HG03565 (cell line): ENCODE measurements around the gene CYS1.
"Not testable (repeated sequence)": the region's sequence is repeated elsewhere in the genome, so short reads cannot be mapped to it uniquely, and the experiment has no call there.

Experiments
- ATAC-seq: cut with Tn5 transposase; IDR thresholded peaks from one replicate; pipeline ENCODE4 v1.9.1; 2021; ENCODE audit warnings: mild to moderate bottlenecking, moderate library complexity; ENCODE audit not compliant: unreplicated experiment

CYS1 gene

GRCh38 chr2:10014418-10015190, 65.6 kb downstream of the CYS1 start:
- ATAC-seq: no peak

DNA sequence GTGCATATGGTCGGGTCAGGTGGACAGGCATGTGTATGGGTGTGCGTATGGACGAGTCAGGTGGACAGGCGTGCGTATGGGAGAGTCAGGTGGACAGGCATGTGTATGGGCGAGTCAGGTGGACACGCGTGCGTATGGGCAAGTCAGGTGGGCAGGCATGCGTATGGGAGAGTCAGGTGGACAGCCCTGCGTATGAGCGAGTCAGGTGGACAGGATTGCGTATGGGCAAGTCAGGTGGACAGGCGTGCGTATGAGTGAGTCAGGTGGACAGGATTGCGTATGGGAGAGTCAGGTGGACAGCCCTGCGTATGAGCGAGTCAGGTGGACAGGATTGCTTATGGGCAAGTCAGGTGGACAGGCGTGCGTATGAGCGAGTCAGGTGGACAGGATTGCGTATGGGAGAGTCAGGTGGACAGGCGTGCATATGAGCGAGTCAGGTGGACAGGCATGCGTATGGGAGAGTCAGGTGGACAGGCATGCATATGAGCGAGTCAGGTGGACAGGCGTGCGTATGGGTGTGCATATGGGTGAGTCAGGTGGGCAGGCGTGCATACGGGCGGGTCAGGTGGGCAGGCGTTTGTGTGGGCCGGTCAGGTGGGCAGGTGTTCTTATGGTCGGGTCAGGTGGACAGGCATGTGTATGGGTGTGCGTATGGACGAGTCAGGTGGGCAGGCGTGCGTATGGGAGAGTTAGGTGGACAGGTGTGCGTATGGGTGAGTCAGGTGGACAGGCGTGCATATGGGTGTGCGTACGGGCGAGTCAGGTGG, 66.4 kb downstream of the CYS1 start:
- not testable (repeated sequence) for ATAC-seq

DNA sequence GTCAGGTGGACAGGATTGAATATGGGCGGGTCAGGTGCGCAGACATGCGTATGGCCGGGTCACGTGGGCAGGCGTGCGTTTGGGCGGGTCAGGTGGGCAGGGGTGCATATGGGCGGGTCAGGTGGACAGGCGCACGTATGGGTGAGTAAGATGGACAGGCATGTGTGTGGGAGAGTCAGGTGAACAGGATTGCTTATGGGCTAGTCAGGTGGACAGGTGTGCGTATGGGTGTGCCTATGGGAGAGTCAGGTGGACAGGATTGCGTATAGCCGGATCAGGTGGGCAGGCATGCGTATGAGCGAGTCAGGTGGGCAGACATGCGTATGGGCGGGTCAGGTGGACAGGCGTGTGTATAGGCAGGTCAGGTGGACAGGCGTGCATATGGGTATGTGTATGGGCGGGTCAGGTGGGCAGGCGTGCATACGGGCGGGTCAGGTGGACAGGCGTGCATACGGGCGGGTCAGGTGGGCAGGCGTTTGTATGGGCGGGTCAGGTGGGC, 67.2 kb downstream of the CYS1 start:
- no peak for ATAC-seq

DNA sequence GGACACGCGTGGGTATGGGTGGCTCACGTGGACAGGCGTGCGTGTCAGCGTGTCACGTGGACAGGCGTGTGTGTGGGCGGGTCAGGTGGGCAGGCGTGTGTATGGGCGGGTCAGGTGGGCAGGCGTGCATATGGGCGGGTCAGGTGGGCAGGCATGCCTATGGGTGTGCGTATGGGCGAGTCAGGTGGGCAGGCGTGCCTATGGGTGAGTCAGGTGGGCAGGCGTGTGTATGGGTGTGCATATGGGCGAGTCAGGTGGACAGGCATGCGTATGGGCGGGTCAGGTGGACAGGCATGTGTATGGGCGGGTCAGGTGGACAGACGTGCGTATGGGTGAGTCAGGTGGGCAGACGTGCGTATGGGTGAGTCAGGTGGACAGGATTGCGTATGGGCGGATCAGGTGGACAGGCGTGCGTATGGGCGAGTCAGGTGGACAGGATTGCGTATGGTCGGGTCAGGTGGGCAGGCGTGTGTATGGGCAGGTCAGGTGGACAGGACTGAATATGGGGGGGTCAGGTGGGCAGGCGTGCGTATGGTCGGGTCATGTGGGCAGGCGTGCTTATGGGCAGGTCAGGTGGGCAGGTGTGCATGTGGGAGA, 67.7 kb downstream of the CYS1 start:
- not testable (repeated sequence) for ATAC-seq

GRCh38 chr2:10011606-10012325, 68.4 kb downstream of the CYS1 start:
- not testable (repeated sequence) for ATAC-seq

DNA sequence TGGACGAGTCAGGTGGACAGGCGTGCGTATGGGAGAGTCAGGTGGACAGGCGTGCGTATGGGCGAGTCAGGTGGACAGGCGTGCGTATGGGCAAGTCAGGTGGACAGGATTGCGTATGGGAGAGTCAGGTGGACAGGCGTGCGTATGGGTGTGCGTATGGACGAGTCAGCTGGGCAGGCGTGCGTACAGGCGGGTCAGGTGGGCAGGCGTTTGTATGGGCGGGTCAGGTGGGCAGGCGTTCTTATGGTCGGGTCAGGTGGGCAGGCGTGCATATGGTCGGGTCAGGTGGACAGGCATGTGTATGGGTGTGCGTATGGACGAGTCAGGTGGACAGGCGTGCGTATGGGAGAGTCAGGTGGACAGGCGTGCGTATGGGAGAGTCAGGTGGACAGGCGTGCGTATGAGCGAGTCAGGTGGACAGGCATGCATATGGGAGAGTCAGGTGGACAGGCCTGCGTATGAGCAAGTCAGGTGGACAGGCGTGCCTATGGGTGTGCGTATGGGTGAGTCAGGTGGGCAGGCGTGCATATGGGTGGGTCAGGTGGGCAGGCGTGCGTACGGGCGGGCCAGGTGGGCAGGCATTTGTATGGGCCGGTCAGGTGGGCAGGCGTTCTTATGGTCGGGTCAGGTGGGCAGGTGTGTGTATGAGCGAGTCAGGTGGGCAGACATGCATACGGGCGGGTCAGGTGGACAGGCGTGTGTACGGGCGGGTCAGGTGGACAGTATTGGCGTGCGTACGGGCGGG, 69.2 kb downstream of the CYS1 start:
- not testable (repeated sequence) for ATAC-seq

DNA sequence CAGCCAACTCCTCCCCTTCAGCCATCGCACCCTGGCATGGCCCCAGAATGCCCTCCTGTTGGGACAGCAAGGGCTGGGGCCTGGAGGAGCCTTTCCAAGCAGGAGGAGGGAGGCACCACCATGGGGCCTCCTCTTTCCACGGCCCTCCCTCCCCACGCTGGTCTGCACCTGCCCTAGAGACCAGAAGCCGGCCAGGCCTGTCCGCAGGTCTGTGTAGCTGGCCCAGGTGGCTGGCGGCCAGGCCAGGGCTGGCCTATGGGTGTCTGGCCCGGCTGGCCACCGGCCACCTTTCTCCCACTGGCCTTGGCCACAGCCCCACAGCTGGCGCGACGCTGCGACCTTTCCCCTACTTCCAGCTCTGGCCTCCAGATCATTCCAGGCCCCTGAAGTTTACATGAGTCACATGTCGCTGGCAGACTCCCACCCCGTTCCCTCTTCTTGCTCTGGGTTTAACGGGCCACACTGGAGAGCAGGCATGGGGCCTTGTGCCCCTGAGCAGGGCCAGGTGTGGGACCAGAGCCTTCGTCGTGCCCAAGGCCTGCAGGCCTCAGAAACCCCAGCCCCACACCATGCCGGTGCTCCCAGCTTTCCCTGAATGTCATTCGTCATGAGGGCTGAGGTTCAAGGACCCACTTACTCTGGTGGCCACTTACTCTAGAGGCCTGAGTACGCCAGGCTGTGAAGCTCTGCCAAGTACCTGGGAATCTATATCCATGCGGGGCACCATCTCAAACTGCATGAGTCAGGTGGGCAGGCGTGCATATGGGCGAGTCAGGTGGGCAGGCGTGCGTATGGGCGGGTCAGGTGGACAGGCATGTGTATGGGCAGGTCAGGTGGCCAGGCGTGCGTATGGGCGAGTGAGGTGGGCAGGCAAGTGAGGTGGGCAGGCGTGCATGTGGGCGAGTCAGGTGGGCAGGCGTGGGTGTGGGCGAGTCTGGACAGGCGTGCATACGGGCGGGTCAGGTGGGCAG, 70.1 kb downstream of the CYS1 start:
- no peak for ATAC-seq

- no peak for ATAC-seq
These were observed 70.9 kb downstream of the CYS1 start for GRCh38 chr2:10009271-10009810.

DNA sequence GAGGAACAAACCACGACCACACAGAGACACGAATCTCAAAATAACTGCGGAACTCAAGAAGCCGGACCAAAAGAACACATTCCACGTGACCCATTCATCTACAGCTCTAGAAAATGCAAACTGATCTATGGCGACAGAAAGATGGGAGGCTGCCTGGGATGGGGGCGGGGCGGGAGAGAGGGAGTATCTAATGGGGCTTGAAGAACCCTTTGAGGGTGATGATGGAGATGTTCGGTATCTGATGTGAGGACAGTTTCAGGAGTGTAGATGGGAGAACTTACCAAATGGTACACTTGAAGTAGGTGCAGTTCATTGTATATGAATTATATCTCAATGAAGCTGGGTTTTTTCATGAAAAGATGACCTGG, 71.4 kb downstream of the CYS1 start:
- no peak for ATAC-seq

DNA sequence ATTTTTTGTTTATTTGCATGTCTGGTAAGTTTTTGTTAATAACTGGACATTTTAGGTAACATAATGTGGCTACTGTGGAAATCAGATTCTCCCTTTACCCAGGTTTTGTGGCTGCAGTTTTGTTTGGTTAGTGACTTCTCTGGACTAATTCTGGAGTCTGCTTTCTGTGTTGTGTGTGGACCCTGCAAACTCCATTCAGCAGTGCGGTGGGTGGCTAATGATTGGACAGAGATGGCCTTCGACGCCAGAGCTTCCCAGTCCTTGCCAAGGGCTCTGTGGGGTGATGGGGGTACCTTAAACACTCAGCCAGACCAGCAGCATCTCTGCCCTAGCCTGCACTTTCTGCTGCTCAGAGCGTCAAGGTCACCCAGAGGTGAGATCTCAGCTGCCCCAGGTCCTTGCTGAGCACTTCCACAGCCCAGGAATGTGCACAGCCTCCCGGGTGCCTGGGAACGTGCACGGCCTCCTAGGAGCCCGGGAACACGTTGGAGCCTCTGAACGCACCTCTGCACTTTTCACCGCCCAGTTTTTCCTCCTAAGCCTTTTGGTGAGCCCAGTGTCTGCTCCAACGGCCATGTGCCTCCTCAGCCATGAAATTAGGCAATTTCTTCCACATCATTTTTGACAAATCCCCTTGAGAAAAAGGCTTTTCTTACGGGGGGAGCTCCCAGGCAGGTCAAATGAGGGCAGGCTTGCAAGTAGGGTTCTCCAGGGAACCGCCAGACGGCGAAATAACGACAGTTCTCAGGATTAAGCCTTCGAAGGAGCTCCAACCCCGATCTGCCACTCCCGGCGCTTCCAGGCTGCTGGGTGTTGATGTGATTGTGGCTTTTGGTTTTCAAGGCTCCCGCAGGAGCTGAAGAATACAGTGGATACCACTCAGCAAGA, 72.0 kb downstream of the CYS1 start:
- no peak for ATAC-seq

GRCh38 chr2:10007435-10007834, 72.8 kb downstream of the CYS1 start:
- no peak for ATAC-seq
